Omental fat pad (tissue), 4 donors: ENCODE results near the gene FRAS1. TPM values are rescaled to one million over a fixed set of nuclear protein-coding genes. Genes with fewer than 3 reads are reported as not detected.
"Not testable (repeated sequence)": the region's sequence is repeated elsewhere in the genome, so short reads cannot be mapped to it uniquely, and the experiment has no call there.

Experiments
- ATAC-seq: fragments of 150-250 bp; one replicate; pipeline ENCODE4 v1.9.1; 2016; ENCODE audit warnings: mild to moderate bottlenecking, moderate library complexity; ENCODE audit not compliant: low FRiP score
- DNase-seq: peaks from one replicate; pipeline ENCODE4 v3.0.0-alpha.2; 2019; ENCODE audit warnings: low spot score
- total RNA-seq, 4 donors: library from RNA; depleted of rRNA; stranded (reverse); fragments of >200 nt; gene quantifications; one replicate each; pipeline ENCODE4 v1.1.0, GENCODE V29; 2016
- TF ChIP-seq, protein P1 (sequence below), 3 donors: fragments of 450-650 bp; IDR thresholded peaks; one replicate each; pipeline ENCODE4 v1.5.1; 2016 to 2017; ENCODE audit warnings: antibody characterized with exemption in 3 of 3, mild to moderate bottlenecking in 3 of 3, moderate library complexity in 2 of 3

The FRAS1 gene
- total RNA-seq, 4 donors from 2014 or later: 0.47 to 40.5 (median 7.7) TPM

DNA sequence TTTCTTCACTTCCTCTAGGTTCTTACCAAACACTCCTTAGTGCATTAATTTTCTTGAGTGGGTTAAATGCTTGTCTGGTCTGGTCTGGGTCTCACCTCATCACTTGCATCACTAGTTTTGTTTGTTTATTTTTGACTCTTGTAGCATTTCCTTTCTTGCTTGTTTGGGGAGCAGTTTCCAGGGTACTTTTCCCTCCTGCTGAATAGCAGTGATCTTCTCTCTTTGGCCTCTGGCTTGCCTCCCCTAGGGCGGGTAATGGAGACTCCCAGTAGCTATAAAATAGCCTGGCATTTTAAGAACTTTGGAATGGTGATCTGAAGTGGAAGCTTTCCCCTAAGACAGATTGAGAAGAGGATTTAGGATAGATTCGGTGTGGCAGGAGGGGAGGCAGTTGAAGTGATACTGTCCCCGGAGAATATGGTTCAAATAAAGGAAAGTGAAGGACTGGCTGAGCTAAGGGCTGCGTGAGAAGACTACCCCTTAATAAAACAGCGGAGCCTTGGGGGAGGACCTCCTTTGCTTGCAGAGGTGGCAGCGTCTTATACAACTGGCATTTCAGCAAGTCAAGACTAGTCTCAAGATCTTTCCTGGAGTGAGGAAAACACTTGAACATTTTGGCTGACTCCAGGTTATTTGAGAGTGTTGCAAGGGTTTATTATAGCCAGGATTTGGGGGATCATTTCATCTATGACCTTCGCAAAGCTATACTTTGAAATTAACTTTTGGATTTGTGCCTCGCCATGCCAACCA, 190.6 kb downstream of the FRAS1 start:
- no peak for DNase-seq
- ATAC-seq: no peak
- TF ChIP-seq, protein P1, sequence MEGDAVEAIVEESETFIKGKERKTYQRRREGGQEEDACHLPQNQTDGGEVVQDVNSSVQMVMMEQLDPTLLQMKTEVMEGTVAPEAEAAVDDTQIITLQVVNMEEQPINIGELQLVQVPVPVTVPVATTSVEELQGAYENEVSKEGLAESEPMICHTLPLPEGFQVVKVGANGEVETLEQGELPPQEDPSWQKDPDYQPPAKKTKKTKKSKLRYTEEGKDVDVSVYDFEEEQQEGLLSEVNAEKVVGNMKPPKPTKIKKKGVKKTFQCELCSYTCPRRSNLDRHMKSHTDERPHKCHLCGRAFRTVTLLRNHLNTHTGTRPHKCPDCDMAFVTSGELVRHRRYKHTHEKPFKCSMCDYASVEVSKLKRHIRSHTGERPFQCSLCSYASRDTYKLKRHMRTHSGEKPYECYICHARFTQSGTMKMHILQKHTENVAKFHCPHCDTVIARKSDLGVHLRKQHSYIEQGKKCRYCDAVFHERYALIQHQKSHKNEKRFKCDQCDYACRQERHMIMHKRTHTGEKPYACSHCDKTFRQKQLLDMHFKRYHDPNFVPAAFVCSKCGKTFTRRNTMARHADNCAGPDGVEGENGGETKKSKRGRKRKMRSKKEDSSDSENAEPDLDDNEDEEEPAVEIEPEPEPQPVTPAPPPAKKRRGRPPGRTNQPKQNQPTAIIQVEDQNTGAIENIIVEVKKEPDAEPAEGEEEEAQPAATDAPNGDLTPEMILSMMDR (IDR thresholded peaks at IDR 0.05): no peak

DNA sequence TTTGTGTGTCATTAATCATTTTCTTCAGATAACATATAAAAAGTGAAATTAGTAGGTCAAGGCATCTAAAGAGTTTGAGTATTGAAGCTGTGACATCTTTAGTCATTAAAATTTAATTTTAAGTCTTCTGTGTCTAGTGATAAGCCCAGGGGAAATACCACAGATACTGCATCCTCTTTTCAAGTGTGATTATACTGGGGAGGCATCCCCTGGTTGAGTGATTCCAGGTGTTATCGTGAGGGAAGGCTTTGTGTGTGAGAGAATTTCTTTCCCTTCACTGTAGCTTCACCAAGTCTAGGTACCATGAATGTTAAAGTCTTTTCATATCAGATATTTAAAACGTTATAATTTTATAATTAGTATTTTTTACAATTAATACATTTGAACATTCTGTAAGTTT, 193.4 kb downstream of the FRAS1 start:
- ATAC-seq (no peak), DNase-seq (no peak)
- TF ChIP-seq, protein P1 (IDR thresholded peaks at IDR 0.05): no peak

DNA sequence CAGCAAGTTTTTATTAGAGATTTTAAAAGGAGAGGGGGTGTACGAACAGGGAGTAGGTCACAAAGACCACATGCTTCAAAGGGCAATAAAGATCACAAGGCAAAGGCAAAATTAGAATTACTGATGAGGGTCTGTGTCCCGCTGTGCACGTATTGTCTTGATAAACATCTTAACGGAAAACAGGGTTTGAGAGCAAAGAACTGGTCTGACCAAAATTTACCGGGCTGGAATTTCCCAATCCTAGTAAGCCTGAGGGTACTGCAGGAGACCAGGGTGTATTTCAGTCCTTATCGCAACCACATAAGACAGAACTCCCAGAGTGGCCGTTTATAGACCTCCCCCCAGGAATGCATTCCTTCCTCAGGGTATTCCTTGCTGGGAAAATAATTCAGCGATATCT, 195.7 kb downstream of the FRAS1 start:
- ATAC-seq, DNase-seq: not testable (repeated sequence)

DNA sequence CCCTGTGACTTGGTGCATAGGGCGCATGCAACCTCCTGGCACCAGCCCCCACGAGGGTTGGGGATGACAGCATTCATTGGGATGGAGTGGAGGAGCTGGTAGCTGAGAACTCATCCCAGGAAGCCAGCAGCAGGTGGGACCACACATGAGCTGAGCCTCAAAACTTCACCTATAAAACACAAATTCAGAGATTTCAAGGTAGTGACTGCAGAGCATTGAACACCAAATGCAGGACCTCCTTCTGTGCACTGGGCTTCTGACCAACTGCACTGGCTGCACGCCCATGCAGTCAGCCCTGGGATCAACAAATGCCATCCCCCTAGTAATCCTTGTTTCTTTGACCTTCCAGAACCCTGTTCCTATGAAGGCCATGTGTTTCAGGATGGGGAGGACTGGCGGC, 197.8 kb downstream of the FRAS1 start:
- DNase-seq: no peak
- TF ChIP-seq, protein P1 (IDR thresholded peaks at IDR 0.05): no peak
- no peak for ATAC-seq

DNA sequence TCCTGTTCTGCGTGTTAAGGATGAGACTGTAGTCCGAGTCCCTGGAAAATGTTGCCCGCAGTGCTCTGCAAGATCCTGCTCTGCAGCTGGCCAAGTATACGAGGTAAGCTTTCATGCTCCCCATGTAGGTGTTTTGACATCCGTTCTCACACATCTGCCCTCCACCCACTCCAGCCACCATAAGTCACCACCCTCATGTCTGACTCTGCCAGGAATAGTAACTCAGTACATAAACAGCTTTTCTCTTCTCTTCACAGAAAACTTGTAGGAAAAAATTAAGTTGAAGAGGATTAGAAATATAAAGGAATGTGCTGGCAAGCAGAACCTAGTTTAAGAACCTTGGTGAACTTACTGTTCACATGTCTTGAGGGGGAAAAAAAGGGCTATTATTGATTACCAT, 207.9 kb downstream of the FRAS1 start:
- TF ChIP-seq, protein P1 (IDR thresholded peaks at IDR 0.05): no peak
- ATAC-seq: no peak
- no peak for DNase-seq

DNA sequence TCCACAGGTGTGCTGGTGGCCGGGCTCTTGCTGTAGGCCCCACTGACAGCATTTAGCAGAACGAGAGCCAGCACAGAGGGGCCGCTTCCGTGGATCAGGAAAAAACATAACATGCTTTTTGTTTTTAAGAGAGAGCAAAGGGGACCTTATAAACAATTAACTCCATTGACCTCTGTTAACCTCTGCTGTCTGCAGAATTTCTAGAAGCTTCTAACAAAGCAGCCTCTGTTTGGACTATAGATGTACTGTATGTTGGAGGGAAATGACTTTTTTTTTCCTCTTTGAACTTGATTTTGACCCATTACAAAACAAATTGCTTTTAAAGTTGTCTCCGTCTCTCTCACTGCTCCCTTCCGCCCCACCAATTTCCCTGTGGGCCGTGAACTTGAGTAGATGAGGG, 210.7 kb downstream of the FRAS1 start:
- TF ChIP-seq, protein P1 (IDR thresholded peaks at IDR 0.05): no peak
- ATAC-seq (no peak), DNase-seq (no peak)

DNA sequence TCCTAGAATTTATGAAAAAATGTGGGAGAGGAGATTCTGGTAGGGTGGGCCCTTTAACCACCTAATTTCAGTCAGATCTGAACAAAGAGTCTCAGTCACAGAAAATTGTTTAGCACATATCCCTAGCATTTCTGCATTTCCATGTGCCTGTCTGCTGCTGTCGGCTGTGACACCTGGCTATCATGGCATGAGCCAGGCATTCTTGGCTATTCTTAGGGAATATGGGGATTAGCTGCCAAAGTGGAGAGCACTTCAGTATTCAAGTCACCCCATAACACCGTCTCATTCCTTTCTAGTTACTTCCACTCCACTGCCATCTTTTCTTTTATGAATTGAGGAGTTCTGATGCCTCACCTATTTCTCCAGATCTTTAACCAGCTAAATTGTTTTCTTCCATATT, 211.5 kb downstream of the FRAS1 start:
- DNase-seq (no peak), ATAC-seq (no peak)
- TF ChIP-seq, protein P1 (IDR thresholded peaks at IDR 0.05): no peak

DNA sequence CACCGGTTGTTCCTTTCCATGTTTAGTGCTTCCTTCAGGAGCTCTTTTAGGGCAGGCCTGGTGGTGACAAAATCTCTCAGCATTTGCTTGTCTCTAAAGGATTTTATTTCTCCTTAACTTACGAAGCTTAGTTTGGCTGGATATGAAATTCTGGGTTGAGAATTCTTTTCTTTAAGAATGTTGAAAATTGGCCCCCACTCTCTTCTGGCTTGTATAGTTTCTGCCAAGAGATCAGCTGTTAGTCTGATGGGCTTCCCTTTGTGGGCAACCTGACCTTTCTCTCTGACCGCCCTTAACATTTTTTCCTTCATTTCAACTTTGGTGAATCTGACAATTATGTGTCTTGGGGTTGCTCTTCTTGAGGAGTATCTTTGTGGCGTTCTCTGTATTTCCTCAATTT, 218.3 kb downstream of the FRAS1 start:
- DNase-seq, ATAC-seq: not testable (repeated sequence)
